Motor neuron (in vitro differentiated cells): Measurements from ENCODE around the gene PHKA1. TPM values are rescaled to one million over a fixed set of nuclear protein-coding genes. Genes with fewer than 3 reads are reported as not detected.

Experiments
- ATAC-seq, 8 experiments: fragments of 200-7000 bp; cut with Tn5 transposase; replicated peaks in 6 of 8; 2 replicates each; pipeline ENCODE4 v1.8.0; 2021; ENCODE audit warnings: mild to moderate bottlenecking in 8 of 8, moderate library complexity in 8 of 8
- H3K27ac ChIP-seq, 2 donors: fragments of 250-450 bp; sonication (Bioruptor Pico); 2 replicates each; pipeline ENCODE4 v1.9.0; 2021; ENCODE audit warnings: antibody characterized with exemption in 2 of 2, mild to moderate bottlenecking in 2 of 2, moderate library complexity in 1 of 2
- H3K4me1 ChIP-seq, 2 donors: fragments of 250-450 bp; sonication (Bioruptor Pico); replicated peaks in 1 of 2; 2 replicates each; pipeline ENCODE4 v1.6.1; 2021; ENCODE audit warnings: antibody characterized with exemption in 2 of 2, mild to moderate bottlenecking in 2 of 2, moderate library complexity in 1 of 2
- H3K4me3 ChIP-seq, 5 donors: fragments of 250-450 bp; sonication (Bioruptor Pico); 2 replicates each; pipeline ENCODE4 v1.9.0; 2021; ENCODE audit warnings: antibody characterized with exemption in 5 of 5, mild to moderate bottlenecking in 5 of 5, moderate library complexity in 4 of 5
- WGBS, 10 experiments: fragments of 450-650 bp; shearing (Covaris generic); methylation state at CpG; one replicate each; pipeline ENCODE4 v1.0.0; 2022; 5-methylcytosine and 5-hydroxymethylcytosine counted together
- in situ Hi-C, 9 experiments: fragments of 400-800 bp; cut with MboI; loops; one replicate each; pipeline ENCODE4 v1.15.0; 2021; ENCODE audit warnings: low sequenced_read_pairs in 9 of 9, low pct_unique_long_range_greater_than_20kb in 2 of 9; ENCODE audit not compliant: unreplicated experiment in 9 of 9
- total RNA-seq, 8 experiments: library from RNA; unstranded; fragments of 300-600 nt; gene quantifications; 2 replicates each; pipeline versions ENCODE4 v1.2.3 to v1.2.4, GENCODE V29; 2022

The PHKA1 gene
- total RNA-seq, 8 experiments from 2014 or later = 0.38 to 7.1 (median 3.4) TPM

DNA sequence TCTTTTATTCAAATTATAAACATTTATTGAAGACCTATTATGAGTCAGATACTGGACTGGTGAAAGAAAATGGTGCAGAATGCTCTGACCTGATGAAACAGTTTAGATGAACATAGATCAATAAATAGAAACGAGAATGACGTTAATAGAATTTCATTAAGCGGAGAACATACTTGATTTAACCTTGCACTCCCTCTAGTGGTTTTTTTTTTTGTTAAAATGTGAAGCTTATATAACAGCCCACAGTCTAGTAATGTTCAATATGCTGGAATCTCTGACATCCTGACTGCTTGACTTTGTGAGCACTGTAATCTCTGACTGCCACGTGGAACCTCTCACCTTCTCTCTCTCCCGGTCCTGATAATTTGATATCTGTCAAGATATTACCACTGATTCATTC, 173.8 kb downstream of the PHKA1 start:
- H3K27ac ChIP-seq = no peak overlapping the region
- peaks cover 0 to 5% of the 10 kb centered on the region in 2 donors for H3K4me1 ChIP-seq
- no peak overlapping the region for H3K4me3 ChIP-seq
- in situ Hi-C loops = loop anchor here in 3 of 9 experiments (25.0 kb wide), 2 partner anchors 228 to 253 kb away; partner anchors contain the start of genes CITED1 (in 2 of the 3) and RPS4X (in 1 of the 3)
- ATAC-seq = peak; percentile 35 to 77 (median 60)
- WGBS, 10 experiments = 0 to 67% (median 13%) methylated on average over 1 to 5 of the region's 5 CpGs; no CpG with 5 or more reads in 5 of the 10 experiments

- Histone ChIP-seq H3K27ac (no peak overlapping the region), H3K4me3 (no peak overlapping the region), H3K4me1 (peaks cover 0 to 5% of the 10 kb centered on the region in 2 donors)
- in situ Hi-C loops = loop anchor here in 3 of 9 experiments (25.0 kb wide), 2 partner anchors 228 to 253 kb away; partner anchors contain the start of genes CITED1 (in 2 of the 3) and RPS4X (in 1 of the 3)
- peak in 2 of 8 experiments; percentile 36 to 47 for ATAC-seq
- 27% methylated on average over 2 of the region's 2 CpGs; no CpG with 5 or more reads in 9 of the 10 experiments for WGBS, 10 experiments
Observed at GRCh38 chrX:72539822-72540221, 174.3 kb downstream of the PHKA1 start.

DNA sequence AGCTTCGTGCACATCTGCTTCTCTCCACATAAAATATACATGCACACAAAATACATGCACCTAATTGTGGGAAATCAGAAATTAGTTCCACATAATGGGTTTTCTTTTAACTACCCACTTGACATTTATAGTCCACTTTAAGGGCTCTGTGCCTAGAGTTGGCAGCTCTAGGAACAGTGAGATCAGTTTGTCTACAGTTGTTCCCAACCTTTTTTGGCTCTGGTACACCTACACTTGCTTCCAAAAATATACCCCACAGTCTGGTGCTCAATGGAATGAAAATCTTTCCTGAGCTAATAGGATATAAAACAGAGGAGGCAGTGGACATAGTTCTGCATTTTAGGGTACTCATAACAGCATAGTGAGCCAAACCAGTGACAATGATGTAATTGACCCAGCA, 177.6 kb downstream of the PHKA1 start:
- in situ Hi-C loops = loop anchor here in 3 of 9 experiments (25.0 kb wide), 2 partner anchors 224 to 249 kb away; partner anchors contain the start of genes CITED1 (in 2 of the 3) and RPS4X (in 1 of the 3)
- no peak overlapping the region for H3K4me3 ChIP-seq
- no peak for ATAC-seq
- peaks cover 0 to 5% of the 10 kb centered on the region in 2 donors for H3K4me1 ChIP-seq
- 43 to 63% methylated on average over 1 of the region's 1 CpG; no CpG with 5 or more reads in 8 of the 10 experiments for WGBS, 10 experiments
- H3K27ac ChIP-seq = no peak overlapping the region

GRCh38 chrX:72532366-72532765, 181.7 kb downstream of the PHKA1 start:
- no peaks in the 10 kb centered on the region for H3K4me1 ChIP-seq
- ATAC-seq = no peak
- H3K4me3 ChIP-seq = no peak overlapping the region
- WGBS, 10 experiments = 47 to 100% (median 82%) methylated on average over 1 to 3 of the region's 3 CpGs; no CpG with 5 or more reads in 5 of the 10 experiments
- in situ Hi-C loops = loop anchor here in 3 of 9 experiments (25.0 kb wide), 2 partner anchors 220 to 245 kb away; partner anchors contain the start of genes CITED1 (in 2 of the 3) and RPS4X (in 1 of the 3)
- no peak overlapping the region for H3K27ac ChIP-seq

Other genes with a start within 250 kb of the PHKA1 start
- gene HDAC8, start 141.5 kb downstream of the PHKA1 start, total RNA-seq = 10 to 100 TPM; 19.2 to 62.9 (median 27.5) TPM
- 1 to 10 TPM in 2 of 8 experiments, under 1 TPM in 3, not detected in 3; 0.22 to 1.4 (median 0.78) TPM for gene DMRTC1B, start 62.6 kb upstream of the PHKA1 start, total RNA-seq
- not detected for gene FAM236B, start 68.4 kb upstream of the PHKA1 start, total RNA-seq
- gene FAM236D, start 93.9 kb upstream of the PHKA1 start, total RNA-seq = not detected
- not detected for gene FAM236C, start 198.3 kb upstream of the PHKA1 start, total RNA-seq
- not detected for gene FAM236A, start 223.9 kb upstream of the PHKA1 start, total RNA-seq
- under 1 TPM in 3 of 8 experiments, not detected in 5; 0.19 to 0.63 (median 0.23) TPM for gene DMRTC1, start 229.5 kb upstream of the PHKA1 start, total RNA-seq